IMR-90 (cell line): ENCODE results near the gene BEND3.

Experiments used
- NFE2L2 ChIP-seq: fragments of 150-350 bp; IDR thresholded peaks from 2 replicates; pipeline ENCODE4 v1.6.1; 2016; ENCODE audit warnings: low read depth, mild to moderate bottlenecking, low read length
- POLR2A ChIP-seq: IDR thresholded peaks from 2 replicates; pipeline ENCODE4 v1.6.1; 2012; ENCODE audit warnings: mild to moderate bottlenecking, low read depth, low read length
- RAD21 ChIP-seq: IDR thresholded peaks from 2 replicates; pipeline ENCODE4 v1.6.1; 2012; ENCODE audit warnings: low read length, improper control_type of control experiment
- RFX5 ChIP-seq: IDR thresholded peaks from 2 replicates; pipeline ENCODE4 v1.8.0; 2012; ENCODE audit warnings: low read depth, mild to moderate bottlenecking, low read length, moderate library complexity
- TF ChIP-seq, protein P1 (sequence below): conservative IDR thresholded peaks from 2 replicates; pipeline ENCODE4 v1.5.1; 2012; ENCODE audit warnings: mild to moderate bottlenecking, low read depth, low read length, improper control_type of control experiment

DNA sequence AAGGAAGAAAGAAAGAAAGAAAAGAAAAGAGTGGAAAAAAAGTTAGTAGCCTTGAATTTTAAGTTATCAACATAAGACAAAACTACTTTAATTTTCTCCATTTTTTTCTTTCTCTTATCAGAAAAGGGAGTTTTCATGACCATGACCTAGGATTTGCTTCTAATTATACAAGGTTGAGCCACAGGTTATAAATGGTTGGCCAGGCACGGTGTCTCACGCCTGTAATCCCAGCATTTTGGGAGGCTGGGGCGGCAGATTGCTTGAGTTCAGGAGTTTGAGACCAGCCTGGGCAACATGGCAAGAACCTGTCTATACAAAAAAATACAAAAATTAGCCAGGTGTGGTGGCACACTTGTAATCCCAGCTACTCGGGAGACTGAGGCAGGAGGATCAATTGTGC is 95.1 kb downstream of the BEND3 start:
- TF ChIP-seq, protein P1, sequence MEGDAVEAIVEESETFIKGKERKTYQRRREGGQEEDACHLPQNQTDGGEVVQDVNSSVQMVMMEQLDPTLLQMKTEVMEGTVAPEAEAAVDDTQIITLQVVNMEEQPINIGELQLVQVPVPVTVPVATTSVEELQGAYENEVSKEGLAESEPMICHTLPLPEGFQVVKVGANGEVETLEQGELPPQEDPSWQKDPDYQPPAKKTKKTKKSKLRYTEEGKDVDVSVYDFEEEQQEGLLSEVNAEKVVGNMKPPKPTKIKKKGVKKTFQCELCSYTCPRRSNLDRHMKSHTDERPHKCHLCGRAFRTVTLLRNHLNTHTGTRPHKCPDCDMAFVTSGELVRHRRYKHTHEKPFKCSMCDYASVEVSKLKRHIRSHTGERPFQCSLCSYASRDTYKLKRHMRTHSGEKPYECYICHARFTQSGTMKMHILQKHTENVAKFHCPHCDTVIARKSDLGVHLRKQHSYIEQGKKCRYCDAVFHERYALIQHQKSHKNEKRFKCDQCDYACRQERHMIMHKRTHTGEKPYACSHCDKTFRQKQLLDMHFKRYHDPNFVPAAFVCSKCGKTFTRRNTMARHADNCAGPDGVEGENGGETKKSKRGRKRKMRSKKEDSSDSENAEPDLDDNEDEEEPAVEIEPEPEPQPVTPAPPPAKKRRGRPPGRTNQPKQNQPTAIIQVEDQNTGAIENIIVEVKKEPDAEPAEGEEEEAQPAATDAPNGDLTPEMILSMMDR, result no peak
- no peak for TF ChIP-seq NFE2L2
- no peak for TF ChIP-seq POLR2A
- no peak for TF ChIP-seq RAD21
- TF ChIP-seq RFX5, result no peak
